ENCODE results near the gene ELP2. TPM values are rescaled to one million over a fixed set of nuclear protein-coding genes. Genes with fewer than 3 reads are reported as not detected.
"Not testable (repeated sequence)": the region's sequence is repeated elsewhere in the genome, so short reads cannot be mapped to it uniquely, and the experiment has no call there.

ELP2 gene
- total RNA-seq, 3 donors from 2014 or later (not counting 1 experiment from before 2014, with no cell fraction given): 119 to 135 (median 129) TPM

DNA sequence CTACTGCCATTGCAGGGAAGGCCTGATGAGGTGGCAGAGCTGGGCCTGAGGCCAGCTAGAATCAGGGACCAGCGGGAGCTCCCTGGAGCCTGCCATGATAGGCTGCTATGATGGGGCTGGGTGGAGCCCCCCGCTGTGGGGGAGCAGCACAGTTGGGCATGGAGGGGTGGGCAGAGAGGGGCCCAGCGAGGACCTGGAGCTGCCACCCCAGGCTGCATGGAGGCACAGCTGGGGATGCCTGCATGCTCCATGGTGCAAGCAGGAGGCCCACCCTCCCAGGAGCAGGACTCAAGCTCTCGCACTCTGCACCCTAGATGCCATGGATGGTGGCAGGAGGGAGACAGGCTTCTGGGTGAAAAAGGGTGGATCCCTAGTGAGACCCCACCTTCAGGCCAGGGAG, 44.5 kb upstream of the ELP2 start:
- WGBS (ENCODE audit: insufficient coverage): 93% methylated on average over 4 of the region's 4 CpGs
- Mint-ChIP-seq H3K36me3 (peaks cover 14% of the 10 kb centered on the region), H3K4me3 (no peak overlapping the region), H3K9me3 (peaks cover 2 to 6% of the 10 kb centered on the region in 2 donors), H3K27me3 (ENCODE audit: low read depth in 2 of 2) (peaks cover 9 to 26% of the 10 kb centered on the region in 2 donors), H3K4me1 (no peaks in the 10 kb centered on the region), H3K27ac (no peak overlapping the region)
- H3K9me3 ChIP-seq (ENCODE audit: control insufficient read depth, insufficient read depth, low read length): no peaks in the 10 kb centered on the region
- H3K27me3 ChIP-seq (ENCODE audit: control insufficient read depth, insufficient read depth, low read length): no peaks in the 10 kb centered on the region
- no peaks in the 10 kb centered on the region for H3K36me3 ChIP-seq (ENCODE audit: control insufficient read depth, insufficient read depth, low read length)
- ATAC-seq: no peak
- no peak overlapping the region for H3K27ac ChIP-seq (ENCODE audit: low read length)
- TF ChIP-seq, protein P1, sequence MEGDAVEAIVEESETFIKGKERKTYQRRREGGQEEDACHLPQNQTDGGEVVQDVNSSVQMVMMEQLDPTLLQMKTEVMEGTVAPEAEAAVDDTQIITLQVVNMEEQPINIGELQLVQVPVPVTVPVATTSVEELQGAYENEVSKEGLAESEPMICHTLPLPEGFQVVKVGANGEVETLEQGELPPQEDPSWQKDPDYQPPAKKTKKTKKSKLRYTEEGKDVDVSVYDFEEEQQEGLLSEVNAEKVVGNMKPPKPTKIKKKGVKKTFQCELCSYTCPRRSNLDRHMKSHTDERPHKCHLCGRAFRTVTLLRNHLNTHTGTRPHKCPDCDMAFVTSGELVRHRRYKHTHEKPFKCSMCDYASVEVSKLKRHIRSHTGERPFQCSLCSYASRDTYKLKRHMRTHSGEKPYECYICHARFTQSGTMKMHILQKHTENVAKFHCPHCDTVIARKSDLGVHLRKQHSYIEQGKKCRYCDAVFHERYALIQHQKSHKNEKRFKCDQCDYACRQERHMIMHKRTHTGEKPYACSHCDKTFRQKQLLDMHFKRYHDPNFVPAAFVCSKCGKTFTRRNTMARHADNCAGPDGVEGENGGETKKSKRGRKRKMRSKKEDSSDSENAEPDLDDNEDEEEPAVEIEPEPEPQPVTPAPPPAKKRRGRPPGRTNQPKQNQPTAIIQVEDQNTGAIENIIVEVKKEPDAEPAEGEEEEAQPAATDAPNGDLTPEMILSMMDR (IDR thresholded peaks at IDR 0.05): no peak
- no peak for DNase-seq
- intact Hi-C loops (cut with micrococcal nuclease): no loop called here
- H3K4me3 ChIP-seq (ENCODE audit: low read length): no peak overlapping the region
- H3K4me1 ChIP-seq (ENCODE audit: control insufficient read depth, insufficient read depth, low read length): no peaks in the 10 kb centered on the region

DNA sequence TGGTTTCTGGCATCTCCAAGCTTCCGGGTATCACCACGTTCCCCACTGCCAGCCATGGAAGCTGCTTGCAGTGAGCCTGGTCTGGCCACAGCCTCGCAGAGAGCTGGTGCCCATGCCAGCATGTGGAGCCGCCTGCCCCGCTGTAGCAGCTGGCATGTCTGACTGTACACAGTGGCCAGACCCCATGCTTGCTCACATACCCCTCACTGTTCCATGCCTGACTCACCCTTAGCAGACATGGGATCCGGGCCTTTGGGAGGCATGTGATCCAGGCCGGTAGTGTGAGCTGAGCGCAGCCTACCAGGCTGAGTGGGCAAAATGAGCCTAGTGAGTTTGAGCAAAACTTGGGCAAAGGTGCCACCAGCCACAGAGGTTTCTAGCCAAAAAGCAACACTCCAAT, 43.5 kb upstream of the ELP2 start:
- H3K27me3 Mint-ChIP-seq (ENCODE audit: low read depth in 2 of 2): peaks cover 4 to 16% of the 10 kb centered on the region in 2 donors
- intact Hi-C loops (cut with micrococcal nuclease): no loop called here
- no peaks in the 10 kb centered on the region for H3K36me3 ChIP-seq (ENCODE audit: control insufficient read depth, insufficient read depth, low read length)
- no peaks in the 10 kb centered on the region for H3K4me1 ChIP-seq (ENCODE audit: control insufficient read depth, insufficient read depth, low read length)
- DNase-seq (no peak), ATAC-seq (no peak)
- H3K36me3 Mint-ChIP-seq: peaks cover 5% of the 10 kb centered on the region
- no peak overlapping the region for H3K27ac Mint-ChIP-seq
- no peaks in the 10 kb centered on the region for H3K9me3 ChIP-seq (ENCODE audit: control insufficient read depth, insufficient read depth, low read length)
- H3K27me3 ChIP-seq (ENCODE audit: control insufficient read depth, insufficient read depth, low read length): no peaks in the 10 kb centered on the region
- H3K4me3 ChIP-seq (ENCODE audit: low read length): no peak overlapping the region
- TF ChIP-seq, protein P1 (IDR thresholded peaks at IDR 0.05): no peak
- H3K4me1 Mint-ChIP-seq: no peaks in the 10 kb centered on the region
- no peak overlapping the region for H3K27ac ChIP-seq (ENCODE audit: low read length)
- H3K9me3 Mint-ChIP-seq: no peaks in the 10 kb centered on the region
- H3K4me3 Mint-ChIP-seq: no peak overlapping the region
- 81% methylated on average over 8 of the region's 8 CpGs for WGBS (ENCODE audit: insufficient coverage)

DNA sequence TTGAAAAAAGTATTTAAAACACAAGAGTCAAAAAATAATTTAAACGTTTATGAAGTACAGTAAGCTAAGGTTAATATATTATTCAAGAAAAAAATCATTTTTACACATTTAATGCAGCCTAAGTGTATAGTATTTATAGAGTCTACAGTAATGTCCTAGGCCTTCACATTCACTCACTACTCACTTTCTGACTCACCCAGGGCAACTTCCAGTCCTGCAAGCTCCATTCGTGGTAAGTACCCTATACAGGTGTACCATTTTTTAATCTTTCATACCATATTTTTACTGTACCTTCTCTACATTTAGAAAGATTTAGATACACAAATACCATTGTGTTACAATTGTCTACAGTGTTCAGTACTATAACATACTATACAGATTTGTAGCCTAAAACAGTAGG, 41.4 kb upstream of the ELP2 start:
- TF ChIP-seq, protein P1 (IDR thresholded peaks at IDR 0.05): no peak
- no peak for ATAC-seq

DNA sequence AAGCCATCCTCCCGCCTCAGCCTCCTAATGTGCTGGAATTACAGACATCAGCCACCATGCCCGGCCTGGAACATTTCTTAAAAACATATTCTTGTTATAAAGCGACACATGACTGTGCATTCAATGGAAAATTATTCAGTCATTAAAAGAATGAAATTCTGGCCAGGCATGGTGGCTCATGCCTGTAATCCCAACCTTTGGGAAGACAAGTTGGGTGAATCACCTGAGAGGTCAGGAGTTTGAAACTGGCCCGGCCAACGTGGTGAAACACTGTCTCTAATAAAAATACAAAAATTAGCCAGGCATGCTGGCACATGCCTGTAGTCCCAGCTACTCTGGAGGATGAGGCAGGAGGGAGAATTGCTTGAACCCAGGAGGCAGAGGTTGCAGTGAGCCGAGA, 40.7 kb upstream of the ELP2 start:
- H3K9me3 Mint-ChIP-seq: no peaks in the 10 kb centered on the region
- no peaks in the 10 kb centered on the region for H3K27me3 Mint-ChIP-seq (ENCODE audit: low read depth in 2 of 2)
- Histone ChIP-seq H3K27me3 (ENCODE audit: control insufficient read depth, insufficient read depth, low read length) (no peaks in the 10 kb centered on the region), H3K36me3 (ENCODE audit: control insufficient read depth, insufficient read depth, low read length) (no peaks in the 10 kb centered on the region), H3K9me3 (ENCODE audit: control insufficient read depth, insufficient read depth, low read length) (no peaks in the 10 kb centered on the region), H3K4me1 (ENCODE audit: control insufficient read depth, insufficient read depth, low read length) (peaks cover 6% of the 10 kb centered on the region), H3K4me3 (ENCODE audit: low read length) (no peak overlapping the region), H3K27ac (ENCODE audit: low read length) (no peak overlapping the region)
- ATAC-seq (no peak), DNase-seq (no peak)
- H3K36me3 Mint-ChIP-seq: no peaks in the 10 kb centered on the region
- no peak overlapping the region for H3K4me3 Mint-ChIP-seq
- H3K27ac Mint-ChIP-seq: no peak overlapping the region
- TF ChIP-seq, protein P1 (IDR thresholded peaks at IDR 0.05): no peak
- peaks cover 11 to 12% of the 10 kb centered on the region in 2 donors for H3K4me1 Mint-ChIP-seq
- intact Hi-C loops (cut with micrococcal nuclease): no loop called here
- 92% methylated on average over 6 of the region's 6 CpGs for whole genome bisulfite sequencing (ENCODE audit: insufficient coverage)

More for the DNA sequence above, 41.4 kb upstream of the ELP2 start:
- no peaks in the 10 kb centered on the region for H3K9me3 ChIP-seq (ENCODE audit: control insufficient read depth, insufficient read depth, low read length)
- no peak for DNase-seq
- no peak overlapping the region for H3K27ac ChIP-seq (ENCODE audit: low read length)
- no peaks in the 10 kb centered on the region for H3K36me3 Mint-ChIP-seq
- H3K4me3 Mint-ChIP-seq: no peak overlapping the region
- no peaks in the 10 kb centered on the region for H3K27me3 Mint-ChIP-seq (ENCODE audit: low read depth in 2 of 2)
- WGBS (ENCODE audit: insufficient coverage): 88% methylated on average over 1 of the region's 2 CpGs
- peaks cover 9% of the 10 kb centered on the region in 2 donors for H3K4me1 Mint-ChIP-seq
- no peaks in the 10 kb centered on the region for H3K9me3 Mint-ChIP-seq
- peaks cover 6% of the 10 kb centered on the region for H3K4me1 ChIP-seq (ENCODE audit: control insufficient read depth, insufficient read depth, low read length)
- H3K27me3 ChIP-seq (ENCODE audit: control insufficient read depth, insufficient read depth, low read length): no peaks in the 10 kb centered on the region
- no peaks in the 10 kb centered on the region for H3K36me3 ChIP-seq (ENCODE audit: control insufficient read depth, insufficient read depth, low read length)
- intact Hi-C loops (cut with micrococcal nuclease): no loop called here
- H3K4me3 ChIP-seq (ENCODE audit: low read length): no peak overlapping the region
- no peak overlapping the region for H3K27ac Mint-ChIP-seq

DNA sequence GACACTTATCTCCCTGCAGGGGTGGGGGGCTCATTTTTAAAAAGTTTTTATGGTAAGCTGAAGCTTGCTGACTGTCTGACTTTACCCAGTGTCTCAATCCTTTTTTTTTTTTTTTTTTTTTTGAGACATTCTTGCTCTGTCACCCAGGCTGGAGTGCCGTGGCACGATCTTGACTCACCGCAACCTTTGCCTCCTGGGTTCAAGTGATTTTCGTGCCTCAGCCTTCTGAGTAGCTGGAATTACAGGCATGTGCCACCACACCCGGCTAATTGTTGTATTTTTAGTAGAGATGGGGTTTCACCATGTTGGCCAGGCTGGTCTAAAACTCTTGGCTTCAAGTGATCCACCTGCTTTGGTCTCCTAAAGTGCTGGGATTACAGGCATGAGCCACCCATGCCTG, 37.6 kb upstream of the ELP2 start:
- peaks cover 11 to 12% of the 10 kb centered on the region in 2 donors for H3K4me1 Mint-ChIP-seq
- 94% methylated on average over 5 of the region's 5 CpGs for WGBS (ENCODE audit: insufficient coverage)
- ATAC-seq; H3K27ac ChIP-seq (ENCODE audit: low read length); H3K27me3 Mint-ChIP-seq (ENCODE audit: low read depth in 2 of 2); H3K36me3 ChIP-seq (ENCODE audit: control insufficient read depth, insufficient read depth, low read length); H3K9me3 ChIP-seq (ENCODE audit: control insufficient read depth, insufficient read depth, low read length); H3K4me3 ChIP-seq (ENCODE audit: low read length); DNase-seq; H3K4me3 Mint-ChIP-seq; H3K27me3 ChIP-seq (ENCODE audit: control insufficient read depth, insufficient read depth, low read length); H3K36me3 Mint-ChIP-seq; H3K9me3 Mint-ChIP-seq; H3K4me1 ChIP-seq (ENCODE audit: control insufficient read depth, insufficient read depth, low read length); H3K27ac Mint-ChIP-seq; intact Hi-C loops (cut with micrococcal nuclease): not testable (repeated sequence)

Measured in natural killer cell (primary cell).